HG03342 (cell line): ENCODE results near the gene SIN3A.
"Not testable (repeated sequence)": the region's sequence is repeated elsewhere in the genome, so short reads cannot be mapped to it uniquely, and the experiment has no call there.

Source experiments
- ATAC-seq: cut with Tn5 transposase; IDR thresholded peaks from one replicate; pipeline ENCODE4 v1.9.1; 2021; ENCODE audit warnings: mild to moderate bottlenecking, moderate library complexity; ENCODE audit not compliant: unreplicated experiment

The SIN3A gene

GRCh38 chr15:75339531-75340240, 111.8 kb downstream of the SIN3A start:
- no peak for ATAC-seq

GRCh38 chr15:75338661-75339240, 112.7 kb downstream of the SIN3A start:
- no peak for ATAC-seq

GRCh38 chr15:75335705-75336355, 115.7 kb downstream of the SIN3A start, which contains the start of gene COMMD4:
Gene COMMD4 (plus strand): TSS chr15:75336063. CDS start chr15:75336090, 27 bp downstream.
- peak; percentile 59 for ATAC-seq

GRCh38 chr15:75335313-75335704, 116.2 kb downstream of the SIN3A start:
- no peak for ATAC-seq

- ATAC-seq: not testable (repeated sequence)
These were observed 117.7 kb downstream of the SIN3A start for GRCh38 chr15:75333654-75334419.

GRCh38 chr15:75332093-75332492, 119.4 kb downstream of the SIN3A start:
- not testable (repeated sequence) for ATAC-seq

- no peak for ATAC-seq
These were observed 121.9 kb downstream of the SIN3A start for GRCh38 chr15:75329571-75329970.

- ATAC-seq: no peak
These were observed 122.8 kb downstream of the SIN3A start for GRCh38 chr15:75328493-75329314.

- no peak for ATAC-seq
These were observed 124.0 kb downstream of the SIN3A start for GRCh38 chr15:75327491-75327890.

GRCh38 chr15:75327005-75327404, 124.5 kb downstream of the SIN3A start:
- no peak for ATAC-seq

- ATAC-seq: no peak
These were observed 125.6 kb downstream of the SIN3A start for GRCh38 chr15:75325922-75326321.

- ATAC-seq: no peak
These were observed 129.8 kb downstream of the SIN3A start for GRCh38 chr15:75321711-75322110.
